ENCODE measurements around the gene UBN1.

UBN1 gene

GRCh38 chr16:4914528-4915225 lies 67.4 kb downstream of the UBN1 start:
- Histone ChIP-seq H3K27ac (ENCODE audit: poor library complexity, severe bottlenecking) (peak overlapping the region; percentile 89), H3K4me3 (ENCODE audit: severe bottlenecking) (no peak overlapping the region), H3K4me1 (ENCODE audit: insufficient read depth, poor library complexity, severe bottlenecking) (peaks cover 29% of the 10 kb centered on the region), H3K27me3 (ENCODE audit: insufficient read depth, poor library complexity, severe bottlenecking) (no peaks in the 10 kb centered on the region), H3K36me3 (ENCODE audit: low read depth) (peaks cover 45% of the 10 kb centered on the region), H3K9me3 (ENCODE audit: severe bottlenecking) (no peaks in the 10 kb centered on the region)
- DNase-seq (ENCODE audit: low spot score) (no peak), ATAC-seq (ENCODE audit: low read depth) (no peak)
- TF ChIP-seq CTCF (IDR thresholded peaks at IDR 0.05; ENCODE audit: poor library complexity, severe bottlenecking): no peak

GRCh38 chr16:4915226-4915761 lies 68.0 kb downstream of the UBN1 start:
- no peak for TF ChIP-seq CTCF (IDR thresholded peaks at IDR 0.05; ENCODE audit: poor library complexity, severe bottlenecking)
- Histone ChIP-seq H3K4me1 (ENCODE audit: insufficient read depth, poor library complexity, severe bottlenecking) (peaks cover 29% of the 10 kb centered on the region), H3K27me3 (ENCODE audit: insufficient read depth, poor library complexity, severe bottlenecking) (no peaks in the 10 kb centered on the region), H3K27ac (ENCODE audit: poor library complexity, severe bottlenecking) (peak overlapping the region; percentile 89), H3K9me3 (ENCODE audit: severe bottlenecking) (no peaks in the 10 kb centered on the region), H3K4me3 (ENCODE audit: severe bottlenecking) (no peak overlapping the region), H3K36me3 (ENCODE audit: low read depth) (peaks cover 38% of the 10 kb centered on the region)
- ATAC-seq (ENCODE audit: low read depth) (peak; percentile 39; the same call in 1 of the 3 replicates), DNase-seq (ENCODE audit: low spot score) (no peak)

- no peak for DNase-seq (ENCODE audit: low spot score)
- H3K4me1 ChIP-seq (ENCODE audit: insufficient read depth, poor library complexity, severe bottlenecking): peaks cover 31% of the 10 kb centered on the region
- no peak for TF ChIP-seq CTCF (IDR thresholded peaks at IDR 0.05; ENCODE audit: poor library complexity, severe bottlenecking)
Measured at GRCh38 chr16:4917117-4917516, 69.8 kb downstream of the UBN1 start.

GRCh38 chr16:4918781-4919251 lies 71.5 kb downstream of the UBN1 start:
- Histone ChIP-seq H3K27ac (ENCODE audit: poor library complexity, severe bottlenecking) (peak overlapping the region; percentile 89), H3K4me3 (ENCODE audit: severe bottlenecking) (no peak overlapping the region), H3K27me3 (ENCODE audit: insufficient read depth, poor library complexity, severe bottlenecking) (no peaks in the 10 kb centered on the region), H3K4me1 (ENCODE audit: insufficient read depth, poor library complexity, severe bottlenecking) (peaks cover 48% of the 10 kb centered on the region), H3K36me3 (ENCODE audit: low read depth) (peaks cover 41% of the 10 kb centered on the region), H3K9me3 (ENCODE audit: severe bottlenecking) (no peaks in the 10 kb centered on the region)
- ATAC-seq (ENCODE audit: low read depth): peak; percentile 35
- no peak for DNase-seq (ENCODE audit: low spot score)
- no peak for TF ChIP-seq CTCF (IDR thresholded peaks at IDR 0.05; ENCODE audit: poor library complexity, severe bottlenecking)

More at GRCh38 chr16:4917117-4917516, 69.8 kb downstream of the UBN1 start:
- Histone ChIP-seq H3K36me3 (ENCODE audit: low read depth) (peaks cover 34% of the 10 kb centered on the region), H3K27ac (ENCODE audit: poor library complexity, severe bottlenecking) (peak overlapping the region; percentile 89), H3K4me3 (ENCODE audit: severe bottlenecking) (no peak overlapping the region), H3K27me3 (ENCODE audit: insufficient read depth, poor library complexity, severe bottlenecking) (no peaks in the 10 kb centered on the region), H3K9me3 (ENCODE audit: severe bottlenecking) (no peaks in the 10 kb centered on the region)
- no peak for ATAC-seq (ENCODE audit: low read depth)

GRCh38 chr16:4920826-4921225 lies 73.5 kb downstream of the UBN1 start:
- no peak for TF ChIP-seq CTCF (IDR thresholded peaks at IDR 0.05; ENCODE audit: poor library complexity, severe bottlenecking)
- DNase-seq (ENCODE audit: low spot score) (no peak), ATAC-seq (ENCODE audit: low read depth) (no peak)
- H3K4me1 ChIP-seq (ENCODE audit: insufficient read depth, poor library complexity, severe bottlenecking): peaks cover 66% of the 10 kb centered on the region
- peak overlapping the region; percentile 89 for H3K27ac ChIP-seq (ENCODE audit: poor library complexity, severe bottlenecking)
- no peak overlapping the region for H3K4me3 ChIP-seq (ENCODE audit: severe bottlenecking)
- no peaks in the 10 kb centered on the region for H3K9me3 ChIP-seq (ENCODE audit: severe bottlenecking)
- peaks cover 34% of the 10 kb centered on the region for H3K36me3 ChIP-seq (ENCODE audit: low read depth)
- H3K27me3 ChIP-seq (ENCODE audit: insufficient read depth, poor library complexity, severe bottlenecking): no peaks in the 10 kb centered on the region
